ENCODE data around the gene PI4KA. TPM values are rescaled to one million over a fixed set of nuclear protein-coding genes. Genes with fewer than 3 reads are reported as not detected.

The PI4KA gene
- total and polyA plus RNA-seq, 2 of the 13 experiments (the other 11 are each of a cell fraction or from before 2014, with no cell fraction given), result 27.4 to 56.4 TPM

GRCh38 chr22:20885557-20886323 is 27.1 kb upstream of the PI4KA start (continued):
- TF ChIP-seq RBFOX2 (IDR thresholded peaks at IDR 0.05; ENCODE audit: low read depth, low read length) (no peak), GTF3A (CRISPR knock-in tag; conservative IDR thresholded peaks at IDR 0.05) (no peak), ZNF512B (CRISPR knock-in tag; IDR thresholded peaks at IDR 0.05; ENCODE audit: borderline replicate concordance) (0 out of 2 replicates have a peak, but pooled peaks have one; percentile 57), MED8 (CRISPR knock-in tag; IDR thresholded peaks at IDR 0.05; ENCODE audit: insufficient replicate concordance) (no peak), NFAT5 (CRISPR knock-in tag; IDR thresholded peaks at IDR 0.05) (no peak), NFYC (CRISPR knock-in tag; IDR thresholded peaks at IDR 0.05) (no peak), PRPF4 (IDR thresholded peaks at IDR 0.05; ENCODE audit: low read depth, low read length, poor library complexity, severe bottlenecking) (no peak), TEAD3 (CRISPR knock-in tag; optimal IDR thresholded peaks at IDR 0.05; ENCODE audit: borderline replicate concordance) (peak; percentile 64), SP140L (CRISPR knock-in tag; IDR thresholded peaks at IDR 0.05; ENCODE audit: borderline replicate concordance) (no peak), TEAD2 (CRISPR knock-in tag; IDR thresholded peaks at IDR 0.05) (no peak), SOX6 (IDR thresholded peaks at IDR 0.05) (no peak), SOX6 (CRISPR knock-in tag; IDR thresholded peaks at IDR 0.05) (peak; percentile 73), ZNF383 (CRISPR knock-in tag; IDR thresholded peaks at IDR 0.05; ENCODE audit: borderline replicate concordance) (no peak), ISL2 (CRISPR knock-in tag; IDR thresholded peaks at IDR 0.05) (no peak), GATAD1 (CRISPR knock-in tag; IDR thresholded peaks at IDR 0.05) (peak; percentile 71), PPARG (CRISPR knock-in tag; conservative IDR thresholded peaks at IDR 0.05) (peak; percentile 32), SAFB2 (CRISPR knock-in tag; IDR thresholded peaks at IDR 0.05; ENCODE audit: borderline replicate concordance, low read depth) (no peak; the same call in 1 of the 2 replicates), TIGD3 (CRISPR knock-in tag; IDR thresholded peaks at IDR 0.05; ENCODE audit: borderline replicate concordance) (no peak), PLSCR1 (CRISPR knock-in tag; IDR thresholded peaks at IDR 0.05; ENCODE audit: borderline replicate concordance) (no peak)

Data from HepG2 (cell line).